Measurements from ENCODE around the gene MFN2. TPM values are rescaled to one million over a fixed set of nuclear protein-coding genes. Genes with fewer than 3 reads are reported as not detected.

Gene MFN2
- total RNA-seq, 1 donor from 2014 or later, result 663 TPM

DNA sequence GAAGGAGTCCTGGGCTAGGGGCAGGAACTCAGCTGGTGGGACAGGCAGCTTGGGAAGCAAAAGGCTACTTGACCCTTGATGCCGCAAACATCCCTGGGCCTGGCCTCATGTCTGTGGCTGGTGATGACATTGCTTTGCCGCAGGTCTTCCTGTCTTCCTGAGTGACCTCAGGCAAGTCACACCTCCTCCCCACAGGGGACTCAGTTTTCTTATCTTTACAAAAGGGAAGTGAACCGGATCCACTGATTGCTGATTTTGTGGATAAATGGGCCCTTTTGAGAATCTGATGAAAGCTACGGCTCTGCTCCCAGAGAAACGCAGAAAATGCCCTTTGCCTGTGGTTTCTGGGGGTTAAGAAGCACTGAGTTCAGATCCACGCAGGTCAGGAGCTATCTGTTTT is 25.0 kb upstream of the MFN2 start:
- Histone ChIP-seq H3K4me1 (peaks cover 9% of the 10 kb centered on the region), H3K27ac (replicated peaks) (no peak overlapping the region), H3K9me3 (replicated peaks) (no peaks in the 10 kb centered on the region), H3K36me3 (peaks cover 97% of the 10 kb centered on the region), H3K27me3 (ENCODE audit: low read depth) (no peaks in the 10 kb centered on the region), H3K4me3 (no peak overlapping the region)
- no peak for TF ChIP-seq CTCF (IDR thresholded peaks at IDR 0.05; ENCODE audit: borderline replicate concordance)
- intact Hi-C loops (cut with micrococcal nuclease), result no loop called here
- DNase-seq, result no peak

DNA sequence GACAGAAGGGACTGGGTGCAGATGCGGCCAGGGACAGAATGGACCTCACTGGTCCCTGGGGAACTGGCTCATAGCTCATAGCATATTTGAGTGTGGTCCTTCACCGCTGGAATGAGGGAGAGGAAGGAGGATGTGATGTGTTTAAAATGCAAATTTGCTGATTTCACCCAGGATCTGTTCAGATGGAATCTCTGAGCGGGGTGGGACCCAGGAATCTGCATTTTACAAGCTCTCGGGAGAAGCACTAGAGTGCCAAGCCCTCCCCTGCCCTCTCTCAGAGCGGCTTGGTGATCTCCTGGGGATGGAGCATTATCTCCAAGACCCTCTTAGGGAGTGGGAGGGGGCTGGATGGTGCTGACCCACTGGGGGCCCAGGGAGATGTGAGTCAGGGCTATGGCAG is 22.8 kb upstream of the MFN2 start:
- no peak for TF ChIP-seq CTCF (IDR thresholded peaks at IDR 0.05; ENCODE audit: borderline replicate concordance)
- Histone ChIP-seq H3K9me3 (replicated peaks) (no peaks in the 10 kb centered on the region), H3K27me3 (ENCODE audit: low read depth) (no peaks in the 10 kb centered on the region), H3K36me3 (peaks cover 97% of the 10 kb centered on the region), H3K4me3 (no peak overlapping the region), H3K27ac (replicated peaks) (no peak overlapping the region), H3K4me1 (peaks cover 9% of the 10 kb centered on the region)
- intact Hi-C loops (cut with micrococcal nuclease), result no loop called here
- DNase-seq, result no peak

- intact Hi-C loops (cut with micrococcal nuclease), result no loop called here
- H3K9me3 ChIP-seq (replicated peaks), result no peaks in the 10 kb centered on the region
- DNase-seq, result no peak
- TF ChIP-seq CTCF (IDR thresholded peaks at IDR 0.05; ENCODE audit: borderline replicate concordance), result no peak
- H3K27ac ChIP-seq (replicated peaks), result no peak overlapping the region
- peaks cover 9% of the 10 kb centered on the region for H3K4me1 ChIP-seq
- no peak overlapping the region for H3K4me3 ChIP-seq
- H3K27me3 ChIP-seq (ENCODE audit: low read depth), result no peaks in the 10 kb centered on the region
- peaks cover 97% of the 10 kb centered on the region for H3K36me3 ChIP-seq
Observed at GRCh38 chr1:11957897-11958296, 22.3 kb upstream of the MFN2 start.

GRCh38 chr1:11960276-11960675 is 20.0 kb upstream of the MFN2 start:
- Histone ChIP-seq H3K9me3 (replicated peaks) (no peaks in the 10 kb centered on the region), H3K4me3 (no peak overlapping the region), H3K4me1 (peaks cover under 1% of the 10 kb centered on the region), H3K36me3 (peaks cover 99% of the 10 kb centered on the region), H3K27me3 (ENCODE audit: low read depth) (no peaks in the 10 kb centered on the region), H3K27ac (replicated peaks) (no peak overlapping the region)
- no peak for TF ChIP-seq CTCF (IDR thresholded peaks at IDR 0.05; ENCODE audit: borderline replicate concordance)
- no peak for DNase-seq
- intact Hi-C loops (cut with micrococcal nuclease), result no loop called here

DNA sequence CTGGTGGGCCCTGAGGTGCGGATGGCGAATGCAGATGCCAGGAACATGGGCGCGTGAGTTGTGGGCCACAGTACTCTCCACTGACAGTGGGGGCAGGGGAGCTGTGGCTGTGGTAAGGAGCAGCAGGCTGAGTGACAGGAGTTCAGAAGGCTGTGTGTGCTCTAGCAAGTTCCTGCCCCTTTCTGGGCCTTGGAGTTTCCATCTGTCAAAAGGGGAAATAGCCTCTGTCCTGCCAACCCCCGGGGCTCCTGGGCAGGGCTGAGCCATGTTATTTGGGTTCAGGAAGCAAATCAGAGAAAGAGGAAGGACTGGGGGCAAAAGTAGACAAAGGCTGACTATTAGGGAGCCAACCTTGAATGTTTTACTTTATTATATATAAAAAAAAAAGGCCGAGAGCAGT is 19.5 kb upstream of the MFN2 start:
- no peaks in the 10 kb centered on the region for H3K4me1 ChIP-seq
- no peaks in the 10 kb centered on the region for H3K27me3 ChIP-seq (ENCODE audit: low read depth)
- peak overlapping the region; percentile 43 for H3K27ac ChIP-seq (replicated peaks)
- intact Hi-C loops (cut with micrococcal nuclease), result no loop called here
- H3K9me3 ChIP-seq (replicated peaks), result no peaks in the 10 kb centered on the region
- peaks cover 100% of the 10 kb centered on the region for H3K36me3 ChIP-seq
- no peak overlapping the region for H3K4me3 ChIP-seq
- TF ChIP-seq CTCF (IDR thresholded peaks at IDR 0.05; ENCODE audit: borderline replicate concordance), result no peak
- no peak for DNase-seq

GRCh38 chr1:11961230-11961629 is 19.0 kb upstream of the MFN2 start:
- no peaks in the 10 kb centered on the region for H3K4me1 ChIP-seq

More at GRCh38 chr1:11961230-11961629, 19.0 kb upstream of the MFN2 start:
- intact Hi-C loops (cut with micrococcal nuclease), result no loop called here
- no peak for TF ChIP-seq CTCF (IDR thresholded peaks at IDR 0.05; ENCODE audit: borderline replicate concordance)
- H3K27me3 ChIP-seq (ENCODE audit: low read depth), result no peaks in the 10 kb centered on the region
- H3K36me3 ChIP-seq, result peaks cover 99% of the 10 kb centered on the region
- no peak overlapping the region for H3K4me3 ChIP-seq
- no peaks in the 10 kb centered on the region for H3K9me3 ChIP-seq (replicated peaks)
- no peak for DNase-seq
- peak overlapping the region; percentile 43 for H3K27ac ChIP-seq (replicated peaks)
